ENCODE measurements around the gene ODC1. TPM values are rescaled to one million over a fixed set of nuclear protein-coding genes. Genes with fewer than 3 reads are reported as not detected.

The ODC1 gene
- total RNA-seq, 1 donor from 2014 or later: 119 TPM

GRCh38 chr2:10478298-10478625 is 30.1 kb upstream of the ODC1 start:
- H3K36me3 ChIP-seq (ENCODE audit: insufficient read depth, low read length): no peaks in the 10 kb centered on the region
- H3K4me1 ChIP-seq (ENCODE audit: insufficient read depth, low read length): peaks cover 2% of the 10 kb centered on the region
- Mint-ChIP-seq H3K27ac (ENCODE audit: unreplicated experiment) (no peak overlapping the region), H3K36me3 (ENCODE audit: low read depth, unreplicated experiment) (no peaks in the 10 kb centered on the region), H3K4me1 (ENCODE audit: low read depth, unreplicated experiment) (no peaks in the 10 kb centered on the region), H3K9me3 (ENCODE audit: unreplicated experiment) (no peaks in the 10 kb centered on the region), H3K4me3 (ENCODE audit: unreplicated experiment) (no peak overlapping the region), H3K27me3 (ENCODE audit: low read depth, unreplicated experiment) (peaks cover 58% of the 10 kb centered on the region)
- H3K9ac ChIP-seq (ENCODE audit: low read length): no peak overlapping the region
- no peak for DNase-seq (ENCODE audit: low read depth)
- H4K20me1 ChIP-seq (ENCODE audit: insufficient read depth, low read length): no peaks in the 10 kb centered on the region
- H3K4me2 ChIP-seq (ENCODE audit: low read length): no peak overlapping the region
- H3K4me3 ChIP-seq (ENCODE audit: insufficient read depth, low read depth, low read length): no peak overlapping the region
- H2AFZ ChIP-seq (ENCODE audit: low read depth, low read length): no peak overlapping the region
- no peaks in the 10 kb centered on the region for H3K9me3 ChIP-seq (ENCODE audit: insufficient read depth, low read depth, low read length)
- no peak for FAIRE-seq
- no peaks in the 10 kb centered on the region for H3K79me2 ChIP-seq (ENCODE audit: insufficient read depth, low read length)
- H3K27ac ChIP-seq (ENCODE audit: low read depth, low read length): no peak overlapping the region
- TF ChIP-seq EZH2 (IDR thresholded peaks at IDR 0.05; ENCODE audit: insufficient read depth, low read length): no peak
- no peak for TF ChIP-seq CTCF (IDR thresholded peaks at IDR 0.05; ENCODE audit: insufficient read depth, low read depth, low read length)
- peaks cover 10% of the 10 kb centered on the region for H3K27me3 ChIP-seq (ENCODE audit: insufficient read depth, low read length)

GRCh38 chr2:10477443-10478297 is 29.5 kb upstream of the ODC1 start:
- Histone ChIP-seq H3K4me3 (ENCODE audit: insufficient read depth, low read depth, low read length) (no peak overlapping the region), H3K79me2 (ENCODE audit: insufficient read depth, low read length) (no peaks in the 10 kb centered on the region), H3K9me3 (ENCODE audit: insufficient read depth, low read depth, low read length) (no peaks in the 10 kb centered on the region), H3K36me3 (ENCODE audit: insufficient read depth, low read length) (no peaks in the 10 kb centered on the region), H3K9ac (ENCODE audit: low read length) (no peak overlapping the region), H4K20me1 (ENCODE audit: insufficient read depth, low read length) (no peaks in the 10 kb centered on the region), H3K4me1 (ENCODE audit: insufficient read depth, low read length) (peaks cover 2% of the 10 kb centered on the region), H3K4me2 (ENCODE audit: low read length) (no peak overlapping the region), H2AFZ (ENCODE audit: low read depth, low read length) (peak overlapping the region; percentile 10), H3K27me3 (ENCODE audit: insufficient read depth, low read length) (peaks cover 7% of the 10 kb centered on the region), H3K27ac (ENCODE audit: low read depth, low read length) (no peak overlapping the region)
- no peak overlapping the region for H3K4me3 Mint-ChIP-seq (ENCODE audit: unreplicated experiment)
- no peak for DNase-seq (ENCODE audit: low read depth)
- H3K27me3 Mint-ChIP-seq (ENCODE audit: low read depth, unreplicated experiment): peaks cover 57% of the 10 kb centered on the region
- TF ChIP-seq EZH2 (IDR thresholded peaks at IDR 0.05; ENCODE audit: insufficient read depth, low read length) (no peak), CTCF (IDR thresholded peaks at IDR 0.05; ENCODE audit: insufficient read depth, low read depth, low read length) (no peak)
- FAIRE-seq: no peak
- H3K9me3 Mint-ChIP-seq (ENCODE audit: unreplicated experiment): no peaks in the 10 kb centered on the region
- no peaks in the 10 kb centered on the region for H3K4me1 Mint-ChIP-seq (ENCODE audit: low read depth, unreplicated experiment)
- no peak overlapping the region for H3K27ac Mint-ChIP-seq (ENCODE audit: unreplicated experiment)
- H3K36me3 Mint-ChIP-seq (ENCODE audit: low read depth, unreplicated experiment): no peaks in the 10 kb centered on the region

Measured in astrocyte (in vitro differentiated cells and primary cell).